ENCODE measurements around the gene ERN2.

ERN2 gene

DNA sequence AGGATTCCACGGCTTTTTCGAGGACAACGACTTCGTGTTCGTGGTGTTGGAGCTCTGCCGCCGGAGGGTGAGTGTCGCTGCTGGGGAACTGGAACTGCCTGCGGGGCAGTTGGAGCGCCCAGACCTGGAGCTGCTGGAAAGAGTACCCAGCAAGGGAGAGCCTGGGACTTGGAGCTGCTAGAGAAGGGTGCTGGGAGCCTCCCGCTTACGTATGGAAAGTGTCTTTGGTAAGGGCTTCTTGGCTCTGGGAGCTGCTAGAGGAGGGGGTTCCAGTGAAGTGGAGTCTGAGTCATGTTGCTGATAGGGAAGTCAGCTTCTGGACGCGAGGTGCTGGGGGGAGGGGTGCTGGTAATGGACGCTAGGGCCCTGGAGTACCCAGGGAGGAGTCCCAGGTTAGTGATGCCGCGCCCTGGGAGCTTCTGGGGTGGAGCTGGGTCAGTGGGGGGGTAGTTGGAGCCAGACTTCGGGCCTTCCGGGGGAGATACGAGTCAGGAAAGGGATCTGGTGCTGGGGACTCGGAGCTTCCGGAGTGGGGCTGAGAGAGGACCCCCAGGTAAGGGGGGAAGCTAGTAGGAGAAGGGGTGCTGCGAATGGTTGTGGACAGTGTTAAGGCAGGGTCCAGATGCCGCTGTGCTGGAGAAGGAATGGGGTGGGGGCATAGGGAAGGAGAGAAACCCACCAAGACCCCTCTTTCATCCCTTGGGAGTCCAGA, 33.6 kb downstream of the ERN2 start:
- H4K8ac ChIP-seq (ENCODE audit: low read depth, low read length): peak overlapping the region; percentile 10
- DNase-seq: peak in 1 of 2 donors; percentile 35
- peaks cover 7 to 11% of the 10 kb centered on the region in 2 experiments for H3K4me1 ChIP-seq (ENCODE audit: control insufficient read depth in 1 of 2, insufficient read depth in 2 of 2, low read length in 2 of 2)
- H4K91ac ChIP-seq (ENCODE audit: low read depth, low read length): peak overlapping the region; percentile 78
- no peaks in the 10 kb centered on the region for H3K27me3 ChIP-seq (ENCODE audit: insufficient read depth, low read length)
- H3K4me2 ChIP-seq (ENCODE audit: low read length): peak overlapping the region; percentile 90
- peaks cover 8% of the 10 kb centered on the region for H3K79me1 ChIP-seq (ENCODE audit: low read length)
- peak overlapping the region; percentile 98 for H3K4ac ChIP-seq (ENCODE audit: low read depth, low read length)
- peak overlapping the region; percentile 56 for H3K14ac ChIP-seq (ENCODE audit: low read length)
- H3K23ac ChIP-seq (ENCODE audit: low read length): no peak overlapping the region
- WGBS (ENCODE audit: extremely low coverage, insufficient coverage, insufficient read length): no CpG with 5 or more reads among the region's 24 CpGs
- H2AK5ac ChIP-seq (ENCODE audit: low read length): peak overlapping the region; percentile 32
- H3K27ac ChIP-seq (ENCODE audit: low read depth, low read length): no peak overlapping the region
- peak overlapping the region; percentile 35 for H2BK5ac ChIP-seq (ENCODE audit: low read depth, low read length, poor library complexity)
- H2AFZ ChIP-seq (ENCODE audit: insufficient read depth, low read length, poor library complexity): peak overlapping the region; percentile 15
- peaks cover 26 to 43% of the 10 kb centered on the region in 2 experiments for H3K36me3 ChIP-seq (ENCODE audit: control insufficient read depth in 1 of 2, insufficient read depth in 2 of 2, low read length in 2 of 2)
- H2BK120ac ChIP-seq (ENCODE audit: insufficient read depth, low read length, poor library complexity): peak overlapping the region; percentile 67
- H3K9me3 ChIP-seq (ENCODE audit: insufficient read depth, low read depth, low read length): no peaks in the 10 kb centered on the region
- H2BK12ac ChIP-seq (ENCODE audit: low read length): no peak overlapping the region
- peak overlapping the region; percentile 83 for H3K9ac ChIP-seq (ENCODE audit: low read length)
- H3K4me3 ChIP-seq (ENCODE audit: low read depth, low read length): peak overlapping the region; percentile 88
- peaks cover 16% of the 10 kb centered on the region for H3K79me2 ChIP-seq (ENCODE audit: control insufficient read depth, insufficient read depth, low read length, poor library complexity)
- H3K18ac ChIP-seq (ENCODE audit: low read length): peak overlapping the region; percentile 47
- H4K12ac ChIP-seq (ENCODE audit: low read depth, low read length): peak overlapping the region; percentile 24

DNA sequence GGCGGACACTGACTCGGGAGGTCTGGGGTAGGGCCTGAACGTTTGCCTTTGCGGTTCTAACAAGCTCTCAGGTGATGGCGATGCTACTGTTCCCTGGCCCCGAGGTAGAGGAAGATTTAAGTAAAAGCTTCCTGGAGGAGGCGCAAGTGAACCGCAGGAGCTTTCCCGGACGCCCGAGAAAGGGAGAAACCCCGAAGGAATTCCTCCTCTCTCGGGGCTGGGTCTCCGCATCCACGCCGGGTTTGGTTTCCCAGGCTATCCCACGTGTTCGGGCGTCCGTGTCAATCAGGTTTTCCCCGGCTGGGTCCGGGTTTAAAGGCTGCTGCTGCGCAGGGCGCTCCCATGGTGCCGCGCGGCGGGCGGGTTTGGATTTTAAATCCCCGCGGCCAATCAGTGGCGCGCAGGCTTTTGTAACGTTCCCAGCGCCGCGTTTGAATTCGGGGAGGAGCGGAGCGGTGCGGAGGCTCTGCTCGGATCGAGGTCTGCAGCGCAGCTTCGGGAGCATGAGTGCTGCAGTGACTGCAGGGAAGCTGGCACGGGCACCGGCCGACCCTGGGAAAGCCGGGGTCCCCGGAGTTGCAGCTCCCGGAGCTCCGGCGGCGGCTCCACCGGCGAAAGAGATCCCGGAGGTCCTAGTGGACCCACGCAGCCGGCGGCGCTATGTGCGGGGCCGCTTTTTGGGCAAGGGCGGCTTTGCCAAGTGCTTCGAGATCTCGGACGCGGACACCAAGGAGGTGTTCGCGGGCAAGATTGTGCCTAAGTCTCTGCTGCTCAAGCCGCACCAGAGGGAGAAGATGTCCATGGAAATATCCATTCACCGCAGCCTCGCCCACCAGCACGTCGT, 34.4 kb downstream of the ERN2 start, which contains the start of gene PLK1:
Gene PLK1, plus strand, starts transcription at position 460 of the 844 bp plus-strand sequence. Its CDS starts 44 bp downstream, at position 504.
- peaks cover 22 to 43% of the 10 kb centered on the region in 2 experiments for H3K36me3 ChIP-seq (ENCODE audit: control insufficient read depth in 1 of 2, insufficient read depth in 2 of 2, low read length in 2 of 2)
- peak within 1 kb of the TSS; percentile 67 for H2BK120ac ChIP-seq (ENCODE audit: insufficient read depth, low read length, poor library complexity)
- no peaks in the 10 kb centered on the region for H3K27me3 ChIP-seq (ENCODE audit: insufficient read depth, low read length)
- H2AK5ac ChIP-seq (ENCODE audit: low read length): peak within 1 kb of the TSS; percentile 32
- H3K27ac ChIP-seq (ENCODE audit: low read depth, low read length): peak within 1 kb of the TSS; percentile 7
- peak within 1 kb of the TSS; percentile 35 for H2BK5ac ChIP-seq (ENCODE audit: low read depth, low read length, poor library complexity)
- no peak within 1 kb of the TSS for H3K23ac ChIP-seq (ENCODE audit: low read length)
- no peak within 1 kb of the TSS for H2BK12ac ChIP-seq (ENCODE audit: low read length)
- H4K91ac ChIP-seq (ENCODE audit: low read depth, low read length): peak within 1 kb of the TSS; percentile 78
- peak within 1 kb of the TSS; percentile 47 for H3K18ac ChIP-seq (ENCODE audit: low read length)
- H3K4me3 ChIP-seq (ENCODE audit: low read depth, low read length): peak within 1 kb of the TSS; percentile 88
- peaks cover 16% of the 10 kb centered on the region for H3K79me2 ChIP-seq (ENCODE audit: control insufficient read depth, insufficient read depth, low read length, poor library complexity)
- peak within 1 kb of the TSS; percentile 10 for H4K8ac ChIP-seq (ENCODE audit: low read depth, low read length)
- no peaks in the 10 kb centered on the region for H3K9me3 ChIP-seq (ENCODE audit: insufficient read depth, low read depth, low read length)
- DNase-seq: peak; percentile 76 to 88
- peak within 1 kb of the TSS; percentile 56 for H3K14ac ChIP-seq (ENCODE audit: low read length)
- peak within 1 kb of the TSS; percentile 15 for H2AFZ ChIP-seq (ENCODE audit: insufficient read depth, low read length, poor library complexity)
- WGBS (ENCODE audit: extremely low coverage, insufficient coverage, insufficient read length): no CpG with 5 or more reads among the region's 75 CpGs
- H3K4ac ChIP-seq (ENCODE audit: low read depth, low read length): peak within 1 kb of the TSS; percentile 98
- H4K12ac ChIP-seq (ENCODE audit: low read depth, low read length): peak within 1 kb of the TSS; percentile 24
- peak within 1 kb of the TSS; percentile 90 for H3K4me2 ChIP-seq (ENCODE audit: low read length)
- H3K79me1 ChIP-seq (ENCODE audit: low read length): peaks cover 8% of the 10 kb centered on the region
- peaks cover 7 to 11% of the 10 kb centered on the region in 2 experiments for H3K4me1 ChIP-seq (ENCODE audit: control insufficient read depth in 1 of 2, insufficient read depth in 2 of 2, low read length in 2 of 2)
- H3K9ac ChIP-seq (ENCODE audit: low read length): peak within 1 kb of the TSS; percentile 83

DNA sequence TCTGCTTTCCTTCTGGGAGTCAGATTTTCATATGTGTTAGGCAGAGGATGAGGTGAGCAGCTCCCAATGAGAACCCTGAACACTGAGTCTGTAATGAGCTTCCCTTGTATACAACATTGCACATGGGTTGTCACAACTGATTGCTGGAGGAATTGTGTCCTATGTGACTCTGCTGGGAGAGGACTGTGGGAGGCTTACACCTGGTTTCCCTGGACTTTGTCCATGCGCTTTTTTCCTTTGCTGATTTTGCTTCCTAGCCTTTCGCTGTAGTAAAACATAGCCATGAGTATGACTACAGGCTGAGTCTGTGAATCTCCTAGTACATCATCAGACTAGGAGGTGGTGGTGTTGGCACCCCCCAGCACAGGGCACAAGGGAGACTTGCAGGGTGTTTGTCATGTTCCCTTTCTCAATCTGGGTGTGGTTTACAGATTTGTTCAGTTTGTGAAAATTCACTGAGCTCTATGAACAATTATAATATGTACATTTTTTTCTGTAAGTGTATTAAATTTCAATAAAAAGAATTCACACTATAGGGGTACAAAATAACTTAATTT, 36.0 kb downstream of the ERN2 start:
- peaks cover 8% of the 10 kb centered on the region for H3K79me1 ChIP-seq (ENCODE audit: low read length)
- no peak overlapping the region for H3K4me3 ChIP-seq (ENCODE audit: low read depth, low read length)
- H3K14ac ChIP-seq (ENCODE audit: low read length): no peak overlapping the region
- H2BK5ac ChIP-seq (ENCODE audit: low read depth, low read length, poor library complexity): no peak overlapping the region
- peaks cover 7 to 11% of the 10 kb centered on the region in 2 experiments for H3K4me1 ChIP-seq (ENCODE audit: control insufficient read depth in 1 of 2, insufficient read depth in 2 of 2, low read length in 2 of 2)
- no peak overlapping the region for H3K23ac ChIP-seq (ENCODE audit: low read length)
- H3K4me2 ChIP-seq (ENCODE audit: low read length): no peak overlapping the region
- H3K36me3 ChIP-seq (ENCODE audit: control insufficient read depth in 1 of 2, insufficient read depth in 2 of 2, low read length in 2 of 2): peaks cover 17 to 34% of the 10 kb centered on the region in 2 experiments
- peak overlapping the region; percentile 24 for H3K9ac ChIP-seq (ENCODE audit: low read length)
- H3K79me2 ChIP-seq (ENCODE audit: control insufficient read depth, insufficient read depth, low read length, poor library complexity): peaks cover 16% of the 10 kb centered on the region
- H2AK5ac ChIP-seq (ENCODE audit: low read length): no peak overlapping the region
- no peak overlapping the region for H4K91ac ChIP-seq (ENCODE audit: low read depth, low read length)
- no peak overlapping the region for H3K4ac ChIP-seq (ENCODE audit: low read depth, low read length)
- H3K9me3 ChIP-seq (ENCODE audit: insufficient read depth, low read depth, low read length): no peaks in the 10 kb centered on the region
- no peaks in the 10 kb centered on the region for H3K27me3 ChIP-seq (ENCODE audit: insufficient read depth, low read length)
- H4K8ac ChIP-seq (ENCODE audit: low read depth, low read length): no peak overlapping the region
- H2BK120ac ChIP-seq (ENCODE audit: insufficient read depth, low read length, poor library complexity): no peak overlapping the region
- no CpG with 5 or more reads among the region's 2 CpGs for WGBS (ENCODE audit: extremely low coverage, insufficient coverage, insufficient read length)
- H3K18ac ChIP-seq (ENCODE audit: low read length): no peak overlapping the region
- no peak overlapping the region for H2AFZ ChIP-seq (ENCODE audit: insufficient read depth, low read length, poor library complexity)
- H2BK12ac ChIP-seq (ENCODE audit: low read length): no peak overlapping the region
- H3K27ac ChIP-seq (ENCODE audit: low read depth, low read length): no peak overlapping the region
- no peak overlapping the region for H4K12ac ChIP-seq (ENCODE audit: low read depth, low read length)
- DNase-seq: no peak

DNA sequence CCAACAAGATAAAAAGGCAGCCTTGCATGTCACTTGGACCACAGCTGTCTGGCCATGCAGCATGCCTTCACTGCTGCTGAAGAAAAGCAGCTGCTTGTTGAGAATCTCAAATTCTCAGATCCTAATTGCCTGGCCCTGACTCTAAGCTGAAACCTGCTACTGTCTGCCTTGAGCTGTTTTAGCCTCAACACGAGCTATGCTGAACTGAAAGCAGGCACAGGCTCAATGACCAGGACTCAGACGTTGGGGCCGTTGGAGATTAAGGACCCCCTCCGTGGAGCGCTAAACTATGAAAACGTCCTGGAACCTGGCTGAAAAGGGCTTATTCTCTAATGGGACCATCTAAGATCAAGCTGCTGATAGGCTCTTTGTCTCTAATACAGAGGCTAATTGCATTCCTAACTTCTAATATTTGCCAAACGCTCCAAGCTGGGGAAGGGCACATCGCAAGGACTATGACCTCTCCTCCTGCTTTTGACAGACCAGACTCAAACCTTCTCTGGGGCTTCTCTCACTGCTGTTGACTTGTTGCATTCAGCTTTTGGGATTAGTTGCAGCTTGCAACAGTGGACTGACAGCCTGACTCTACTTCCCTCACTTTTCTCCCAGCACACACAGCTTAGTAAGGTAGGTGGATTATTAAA, 38.9 kb downstream of the ERN2 start:
- Histone ChIP-seq H3K4me2 (ENCODE audit: low read length) (no peak overlapping the region), H3K4me1 (ENCODE audit: control insufficient read depth in 1 of 2, insufficient read depth in 2 of 2, low read length in 2 of 2) (no peaks in the 10 kb centered on the region), H4K12ac (ENCODE audit: low read depth, low read length) (no peak overlapping the region), H3K4me3 (ENCODE audit: low read depth, low read length) (no peak overlapping the region), H3K27ac (ENCODE audit: low read depth, low read length) (no peak overlapping the region), H2AK5ac (ENCODE audit: low read length) (no peak overlapping the region), H3K27me3 (ENCODE audit: insufficient read depth, low read length) (no peaks in the 10 kb centered on the region), H2BK12ac (ENCODE audit: low read length) (no peak overlapping the region), H3K9me3 (ENCODE audit: insufficient read depth, low read depth, low read length) (no peaks in the 10 kb centered on the region), H2BK120ac (ENCODE audit: insufficient read depth, low read length, poor library complexity) (no peak overlapping the region), H3K79me1 (ENCODE audit: low read length) (peaks cover 1% of the 10 kb centered on the region), H2BK5ac (ENCODE audit: low read depth, low read length, poor library complexity) (no peak overlapping the region), H3K79me2 (ENCODE audit: control insufficient read depth, insufficient read depth, low read length, poor library complexity) (peaks cover 4% of the 10 kb centered on the region), H2AFZ (ENCODE audit: insufficient read depth, low read length, poor library complexity) (no peak overlapping the region), H3K36me3 (ENCODE audit: control insufficient read depth in 1 of 2, insufficient read depth in 2 of 2, low read length in 2 of 2) (peaks cover 19 to 39% of the 10 kb centered on the region in 2 experiments), H4K8ac (ENCODE audit: low read depth, low read length) (no peak overlapping the region), H3K23ac (ENCODE audit: low read length) (no peak overlapping the region), H3K18ac (ENCODE audit: low read length) (no peak overlapping the region), H4K91ac (ENCODE audit: low read depth, low read length) (no peak overlapping the region), H3K9ac (ENCODE audit: low read length) (no peak overlapping the region), H3K14ac (ENCODE audit: low read length) (no peak overlapping the region), H3K4ac (ENCODE audit: low read depth, low read length) (no peak overlapping the region)
- no peak for DNase-seq
- WGBS (ENCODE audit: extremely low coverage, insufficient coverage, insufficient read length): no CpG with 5 or more reads among the region's 8 CpGs
